Germinal center (tissue), 1 donor: Measurements from ENCODE around the gene MEX3A.
A peak's percentile ranks its signal among the peaks of the same experiment; 100 is the strongest.
"Not testable (repeated sequence)": the region's sequence is repeated elsewhere in the genome, so short reads cannot be mapped to it uniquely, and the experiment has no call there.

Experiments used
- DNase-seq: peaks from one replicate; pipeline ENCODE4 v3.0.0; 2012; ENCODE audit warnings: mixed read lengths, low spot score

The MEX3A gene

DNA sequence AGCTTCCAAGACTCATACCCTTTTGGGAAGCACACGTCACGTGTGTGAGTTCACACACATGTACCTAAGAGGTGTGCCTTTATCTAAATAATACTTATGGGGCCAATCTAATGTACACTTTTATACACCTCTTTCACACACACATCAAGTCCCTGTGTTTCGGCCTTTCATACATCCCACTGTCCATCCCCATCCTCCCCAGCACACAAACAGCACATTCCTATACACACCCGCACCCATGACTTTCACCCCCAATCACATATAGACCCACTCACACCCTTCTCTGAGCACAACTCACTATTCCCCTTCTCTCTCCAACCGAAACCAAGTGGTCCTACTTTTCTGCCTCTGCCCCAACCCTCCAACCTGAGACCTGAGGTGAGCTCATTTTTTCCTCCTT, 3.5 kb downstream of the MEX3A start:
- no peak for DNase-seq

DNA sequence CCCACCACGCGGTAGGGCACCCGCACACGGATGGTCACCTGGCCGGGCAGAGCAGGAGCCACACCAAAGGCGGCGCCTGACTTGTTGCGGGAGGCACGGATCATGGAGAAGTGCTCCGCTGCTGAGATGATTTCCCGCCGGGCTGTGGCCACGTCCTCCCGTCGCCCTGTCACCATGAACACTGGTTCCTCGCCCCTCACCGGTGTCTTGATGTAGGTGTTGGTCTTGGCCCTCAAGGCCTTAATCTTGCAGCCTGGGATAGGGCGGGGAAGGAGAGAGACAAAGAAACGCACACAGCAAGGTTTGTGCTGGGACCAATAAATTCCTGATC, 4.9 kb downstream of the MEX3A start:
- no peak for DNase-seq

GRCh38 chr1:156076609-156077429, 5.4 kb downstream of the MEX3A start:
- peak; percentile 82 for DNase-seq

DNA sequence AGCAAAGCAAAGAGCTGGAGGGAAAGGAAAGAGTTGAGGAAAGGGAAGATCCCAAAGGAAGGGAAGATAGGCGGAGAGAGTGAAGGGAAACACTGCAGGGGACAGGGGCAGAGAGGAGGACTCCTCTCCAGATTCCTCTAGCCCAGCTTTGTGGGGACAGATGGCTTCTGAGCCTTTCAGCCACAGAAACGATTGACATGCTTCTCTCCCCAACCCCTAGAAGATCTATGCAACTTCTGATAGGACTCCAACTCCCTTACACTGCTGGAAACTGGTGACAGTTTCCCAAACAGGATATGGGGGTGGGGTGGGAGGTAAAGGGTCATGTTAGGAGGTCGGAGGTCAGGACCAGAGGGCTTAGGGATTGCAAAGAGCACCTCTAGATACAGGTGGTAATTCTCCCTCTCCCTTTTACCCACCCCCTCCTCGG, 6.5 kb downstream of the MEX3A start:
- no peak for DNase-seq

DNA sequence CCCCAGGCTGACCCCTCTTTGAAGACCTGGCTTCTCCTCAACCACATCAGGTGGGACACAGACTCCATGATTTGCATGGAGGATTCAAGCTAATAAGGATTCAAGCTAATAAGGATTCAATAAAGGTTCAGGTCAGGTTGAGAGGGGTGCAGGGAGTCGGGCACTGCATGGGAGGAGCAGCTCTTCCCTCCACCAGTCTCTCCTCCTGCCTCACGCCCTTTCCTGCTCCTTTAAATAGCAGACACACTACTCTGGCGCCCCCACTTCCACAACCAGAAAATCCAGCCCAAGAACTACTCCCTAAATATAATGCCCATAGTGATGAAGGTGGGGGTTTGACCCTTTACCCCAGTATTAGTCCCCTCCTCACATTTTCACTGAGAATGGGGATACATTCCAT, 7.1 kb downstream of the MEX3A start:
- no peak for DNase-seq

- DNase-seq = no peak
Observed at GRCh38 chr1:156074661-156075060, 7.6 kb downstream of the MEX3A start.

DNA sequence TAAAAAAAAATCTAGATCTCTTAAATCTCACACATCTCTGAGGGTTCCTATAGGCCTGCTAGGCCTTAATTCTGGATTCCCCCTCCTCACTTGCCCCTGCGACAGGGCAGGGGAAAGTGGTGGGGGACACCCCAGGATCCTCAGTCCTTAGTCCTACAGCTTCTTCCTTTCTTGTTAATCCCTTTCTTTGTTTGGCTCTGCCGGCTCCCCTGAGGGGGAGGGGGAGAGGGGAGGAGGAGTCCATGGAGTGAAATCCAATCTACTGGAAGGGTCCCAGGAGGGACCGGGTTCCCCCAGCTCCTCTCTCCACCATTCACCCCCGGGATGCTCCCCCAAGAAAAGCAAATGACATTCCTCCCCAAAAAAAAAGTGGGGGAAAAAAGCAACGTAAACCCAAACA, 8.5 kb downstream of the MEX3A start:
- no peak for DNase-seq

DNA sequence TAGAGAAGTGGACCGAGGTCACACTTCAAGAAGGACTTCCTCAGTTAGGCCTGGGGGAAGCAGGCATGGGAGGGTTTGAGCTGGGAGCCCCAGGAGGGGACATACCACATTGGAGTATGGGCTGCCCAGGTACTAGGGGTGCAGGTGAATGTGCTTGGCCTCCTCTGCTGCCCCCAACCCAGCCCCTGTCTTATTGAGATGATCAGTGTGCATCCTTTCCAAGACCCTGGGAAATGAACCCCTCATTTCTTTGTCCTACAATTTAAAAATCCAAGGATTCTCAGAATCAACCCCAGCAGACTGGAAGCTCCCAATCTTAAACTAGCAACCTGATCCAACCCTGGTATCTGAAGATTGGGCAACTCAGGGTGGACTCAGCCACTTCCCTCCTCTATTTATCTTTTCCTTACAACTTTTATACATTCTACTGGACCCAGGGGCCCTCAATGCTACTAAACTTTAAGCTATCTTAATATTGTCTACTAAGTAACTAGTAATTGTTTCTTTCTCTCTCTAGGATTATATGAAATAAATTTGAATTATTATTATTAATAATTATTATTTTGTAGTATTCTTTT, 9.1 kb downstream of the MEX3A start:
- no peak for DNase-seq

DNA sequence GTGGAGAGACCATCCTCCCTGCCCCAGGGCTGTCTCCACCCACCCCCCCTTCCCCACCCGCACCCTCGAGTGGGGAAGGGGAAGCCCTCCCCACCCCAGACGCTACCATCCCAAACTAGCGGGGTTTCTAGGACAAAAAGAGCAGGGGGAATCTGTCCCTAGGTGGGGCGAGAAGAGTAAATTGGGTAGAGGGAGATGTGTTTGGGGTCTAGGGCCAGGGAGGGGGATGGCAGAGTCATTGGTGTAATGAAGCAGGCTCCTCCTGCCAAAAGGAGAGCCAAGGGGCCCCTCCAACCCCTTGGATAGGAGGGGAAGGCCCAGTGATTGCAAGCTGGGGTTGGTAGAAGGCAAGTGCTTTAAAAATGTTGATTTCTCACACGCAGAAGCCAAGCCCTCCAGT, 10.0 kb downstream of the MEX3A start:
- DNase-seq = no peak

DNA sequence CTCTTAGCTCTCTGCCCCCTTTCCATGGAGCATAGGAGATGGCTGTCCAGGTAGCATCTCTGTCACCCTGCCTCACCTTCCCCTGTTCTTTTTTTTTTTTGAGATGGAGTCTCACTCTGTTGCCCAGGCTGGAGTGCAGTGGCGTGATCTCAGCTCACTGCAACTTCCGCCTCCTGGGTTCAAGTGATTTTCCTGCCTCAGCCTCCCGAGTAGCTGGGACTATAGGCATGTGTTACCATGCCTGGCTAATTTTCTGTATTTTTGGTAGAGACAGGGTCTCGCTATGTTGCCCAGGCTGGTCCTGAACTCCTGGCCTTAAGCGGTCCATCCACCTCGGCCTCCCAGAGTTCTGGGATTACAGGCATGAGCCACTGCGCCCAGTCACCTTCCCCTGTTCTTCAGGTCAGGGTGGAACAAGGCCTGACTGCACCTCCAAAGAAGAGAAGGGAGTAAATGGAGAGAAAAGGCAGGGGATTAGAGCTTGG, 10.9 kb downstream of the MEX3A start:
- DNase-seq = not testable (repeated sequence)

GRCh38 chr1:156070548-156070947, 11.7 kb downstream of the MEX3A start:
- DNase-seq = no peak

GRCh38 chr1:156069490-156070455, 12.5 kb downstream of the MEX3A start:
- no peak for DNase-seq

DNA sequence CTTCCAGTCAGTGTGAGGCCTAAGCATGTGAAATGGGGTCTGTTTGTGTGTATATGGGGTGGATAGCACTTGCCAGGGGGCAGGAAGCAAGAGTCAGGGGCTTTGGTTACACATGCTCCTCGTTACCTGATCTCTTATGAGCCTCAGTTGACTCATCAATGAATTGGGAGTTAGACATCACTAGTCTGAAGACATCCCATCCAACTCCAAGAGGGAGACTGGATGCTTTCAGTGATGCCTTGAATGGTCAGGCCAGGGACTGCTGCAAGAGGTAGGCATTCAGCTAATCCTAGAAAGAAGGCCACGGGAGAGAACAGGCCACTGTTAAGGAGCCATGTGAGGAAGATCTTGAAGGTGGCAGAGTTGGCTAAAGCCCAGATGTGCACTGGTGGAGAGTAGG, 15.0 kb downstream of the MEX3A start:
- DNase-seq = no peak

GRCh38 chr1:156065871-156066270, 16.4 kb downstream of the MEX3A start:
- DNase-seq = no peak

- no peak for DNase-seq
Observed at GRCh38 chr1:156065212-156065611, 17.1 kb downstream of the MEX3A start.

DNA sequence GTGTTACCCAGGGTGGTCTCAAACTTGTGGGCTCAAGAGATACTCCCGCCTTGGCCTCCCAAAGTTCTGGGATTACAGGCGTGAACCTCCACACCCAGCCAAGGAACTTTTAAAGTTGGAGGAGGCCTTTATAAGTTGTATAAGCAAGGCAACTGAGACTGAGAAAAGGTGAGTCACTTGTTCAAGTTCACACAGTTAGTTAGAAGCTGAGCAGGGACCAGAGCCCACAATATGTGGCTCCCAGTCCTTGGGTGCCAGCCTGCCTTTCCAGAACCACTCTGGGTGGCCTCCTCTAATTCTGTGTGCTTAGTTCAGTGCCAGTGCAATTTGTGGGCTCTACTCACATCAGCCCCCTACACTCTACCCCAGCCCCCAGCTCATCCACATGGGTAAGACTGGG, 17.6 kb downstream of the MEX3A start:
- no peak for DNase-seq

GRCh38 chr1:156063997-156064285, 18.3 kb downstream of the MEX3A start:
- DNase-seq = no peak

DNA sequence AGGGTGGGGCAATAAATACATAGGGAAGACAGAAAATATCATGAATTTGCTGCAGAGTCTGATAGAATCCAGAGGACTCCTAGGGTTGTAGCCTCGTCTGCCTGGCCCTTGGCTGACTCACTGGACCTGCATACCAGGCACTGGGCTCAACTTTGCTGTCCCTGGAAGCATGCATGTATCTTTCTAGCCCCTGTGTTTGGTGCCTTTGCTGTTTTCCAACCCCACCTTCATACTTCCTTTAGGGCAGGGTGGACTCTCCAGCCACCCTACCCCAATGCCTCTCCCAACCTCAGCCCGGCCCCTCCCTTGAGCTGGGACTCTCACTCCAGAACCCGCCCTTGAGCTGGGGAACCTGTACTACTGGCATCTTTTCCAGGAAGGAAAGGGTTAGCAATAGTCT, 20.1 kb downstream of the MEX3A start:
- no peak for DNase-seq

- no peak for DNase-seq
Observed at GRCh38 chr1:156060937-156061636, 21.2 kb downstream of the MEX3A start, which contains the start of gene RAB25. RAB25 (plus strand) TSS chr1:156061160; CDS start chr1:156061401, 241 bp downstream.

DNA sequence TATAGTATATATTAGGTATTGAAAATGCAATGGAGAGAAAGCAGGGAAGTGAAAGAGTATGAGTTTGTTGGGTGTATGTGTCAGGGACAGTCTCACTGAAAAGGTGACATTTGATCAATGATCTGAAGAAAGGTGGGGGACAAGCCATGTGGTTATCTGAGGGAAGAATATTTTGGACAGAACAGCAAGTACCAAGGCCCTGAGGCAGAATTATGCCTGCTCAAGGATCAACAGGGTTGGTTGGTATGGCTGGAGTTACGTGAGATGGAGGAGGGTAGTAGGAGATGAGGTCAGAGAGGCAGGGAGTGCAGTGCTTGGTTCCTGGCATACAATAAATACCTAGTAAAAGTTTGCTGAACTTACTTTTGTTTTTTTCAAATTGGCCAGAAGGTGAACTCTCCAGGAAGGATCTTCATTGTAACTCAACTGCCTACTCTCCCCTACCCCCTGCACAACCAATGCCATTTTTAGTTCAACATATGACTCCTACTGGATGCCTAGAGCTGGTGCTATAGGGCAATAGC, 25.9 kb downstream of the MEX3A start:
- DNase-seq = no peak

- DNase-seq = no peak
Observed at GRCh38 chr1:156055281-156056048, 26.8 kb downstream of the MEX3A start.
